ENCODE results near the gene STPG4. TPM values are rescaled to one million over a fixed set of nuclear protein-coding genes. Genes with fewer than 3 reads are reported as not detected.

Gene STPG4
- total and polyA plus RNA-seq, 4 experiments from 2014 or later, result 0.58 to 0.72 TPM; not detected in 2

GRCh38 chr2:47073217-47073616 lies 81.9 kb downstream of the STPG4 start:
- Histone ChIP-seq H3K27me3 (ENCODE audit: insufficient read depth, low read length) (no peaks in the 10 kb centered on the region), H3K4me3 (ENCODE audit: low read length in 2 of 2) (no peak overlapping the region), H3K4me1 (ENCODE audit: insufficient read depth, low read length) (peaks cover 36% of the 10 kb centered on the region), H3K27ac (ENCODE audit: low read depth, low read length) (no peak overlapping the region), H3K9me3 (ENCODE audit: control insufficient read depth in 1 of 2, low read length in 2 of 2) (no peaks in the 10 kb centered on the region), H3K36me3 (ENCODE audit: insufficient read depth, low read length) (peaks cover 4% of the 10 kb centered on the region)
- H3K27me3 Mint-ChIP-seq, result no peaks in the 10 kb centered on the region
- peak overlapping the region in 4 of 7 donors; percentile 41 to 82 (median 73) for H3K27ac Mint-ChIP-seq
- CTCF ChIA-PET (ENCODE audit: partially characterized antibody), result interaction anchor here (1.3 kb wide), 1 partner anchor 92 kb away, joined by 3 read pairs; no protein-coding TSS in a partner anchor
- intact Hi-C loops (cut with micrococcal nuclease), result no loop called here
- POLR2A ChIA-PET (ENCODE audit: partially characterized antibody), result no interaction called here
- H3K4me1 Mint-ChIP-seq, result peaks cover 15 to 38% (median 28%) of the 10 kb centered on the region in 4 donors
- peaks cover 0 to 3% (median 0%) of the 10 kb centered on the region in 8 donors for H3K9me3 Mint-ChIP-seq
- peaks cover 19 to 38% of the 10 kb centered on the region in 2 donors for H3K36me3 Mint-ChIP-seq
- DNase-seq, result no peak
- no peak overlapping the region for H3K4me3 Mint-ChIP-seq

GRCh38 chr2:47072728-47073191 lies 82.3 kb downstream of the STPG4 start:
- Mint-ChIP-seq H3K4me1 (peaks cover 17 to 43% (median 33%) of the 10 kb centered on the region in 4 donors), H3K36me3 (peaks cover 19 to 41% of the 10 kb centered on the region in 2 donors), H3K9me3 (peaks cover 0 to 1% (median 0%) of the 10 kb centered on the region in 8 donors), H3K27me3 (no peaks in the 10 kb centered on the region), H3K27ac (peak overlapping the region in 6 of 7 donors; percentile 9 to 82 (median 67)), H3K4me3 (no peak overlapping the region)
- no peak for DNase-seq
- no peaks in the 10 kb centered on the region for H3K27me3 ChIP-seq (ENCODE audit: insufficient read depth, low read length)
- POLR2A ChIA-PET (ENCODE audit: partially characterized antibody), result no interaction called here
- peaks cover 41% of the 10 kb centered on the region for H3K4me1 ChIP-seq (ENCODE audit: insufficient read depth, low read length)
- no peaks in the 10 kb centered on the region for H3K9me3 ChIP-seq (ENCODE audit: control insufficient read depth in 1 of 2, low read length in 2 of 2)
- H3K36me3 ChIP-seq (ENCODE audit: insufficient read depth, low read length), result peaks cover 4% of the 10 kb centered on the region
- no peak overlapping the region for H3K27ac ChIP-seq (ENCODE audit: low read depth, low read length)
- CTCF ChIA-PET (ENCODE audit: partially characterized antibody), result interaction anchor here (1.3 kb wide), 1 partner anchor 92 kb away, joined by 3 read pairs; no protein-coding TSS in a partner anchor
- intact Hi-C loops (cut with micrococcal nuclease), result no loop called here
- no peak overlapping the region for H3K4me3 ChIP-seq (ENCODE audit: low read length in 2 of 2)

- Mint-ChIP-seq H3K27ac (peak overlapping the region in 4 of 7 donors; percentile 82 to 95 (median 92)), H3K4me1 (peaks cover 20 to 49% (median 38%) of the 10 kb centered on the region in 4 donors), H3K27me3 (no peaks in the 10 kb centered on the region), H3K9me3 (peaks cover 0 to 1% (median 0%) of the 10 kb centered on the region in 8 donors), H3K4me3 (peak overlapping the region in 2 of 8 donors; percentile 72 to 78), H3K36me3 (peaks cover 19 to 47% of the 10 kb centered on the region in 2 donors)
- intact Hi-C loops (cut with micrococcal nuclease), result no loop called here
- Histone ChIP-seq H3K36me3 (ENCODE audit: insufficient read depth, low read length) (peaks cover 6% of the 10 kb centered on the region), H3K27me3 (ENCODE audit: insufficient read depth, low read length) (no peaks in the 10 kb centered on the region), H3K4me3 (ENCODE audit: low read length in 2 of 2) (no peak overlapping the region), H3K27ac (ENCODE audit: low read depth, low read length) (no peak overlapping the region), H3K9me3 (ENCODE audit: control insufficient read depth in 1 of 2, low read length in 2 of 2) (no peaks in the 10 kb centered on the region), H3K4me1 (ENCODE audit: insufficient read depth, low read length) (peaks cover 41% of the 10 kb centered on the region)
- ChIA-PET CTCF (ENCODE audit: partially characterized antibody) (interaction anchor here (1.3 kb wide), 1 partner anchor 93 kb away, joined by 3 read pairs; no protein-coding TSS in a partner anchor), POLR2A (ENCODE audit: partially characterized antibody) (no interaction called here)
- DNase-seq, result no peak
Measured at GRCh38 chr2:47072018-47072691, 83.0 kb downstream of the STPG4 start.

- no peaks in the 10 kb centered on the region for H3K9me3 ChIP-seq (ENCODE audit: control insufficient read depth in 1 of 2, low read length in 2 of 2)
- intact Hi-C loops (cut with micrococcal nuclease), result no loop called here
- H3K4me1 ChIP-seq (ENCODE audit: insufficient read depth, low read length), result peaks cover 41% of the 10 kb centered on the region
- peak overlapping the region in 7 of 8 donors; percentile 47 to 82 (median 67) for H3K4me3 Mint-ChIP-seq
- H3K4me1 Mint-ChIP-seq, result peaks cover 23 to 54% (median 42%) of the 10 kb centered on the region in 4 donors
- no peaks in the 10 kb centered on the region for H3K27me3 ChIP-seq (ENCODE audit: insufficient read depth, low read length)
- peaks cover 0 to 1% (median 0%) of the 10 kb centered on the region in 8 donors for H3K9me3 Mint-ChIP-seq
- ChIA-PET CTCF (ENCODE audit: partially characterized antibody) (no interaction called here), POLR2A (ENCODE audit: partially characterized antibody) (no interaction called here)
- H3K36me3 Mint-ChIP-seq, result peaks cover 11 to 50% of the 10 kb centered on the region in 2 donors
- peak; percentile 8 to 56 (median 45) for DNase-seq
- H3K27ac ChIP-seq (ENCODE audit: low read depth, low read length), result peak overlapping the region; percentile 45
- peak overlapping the region; percentile 82 to 95 (median 92) for H3K27ac Mint-ChIP-seq
- peaks cover 10% of the 10 kb centered on the region for H3K36me3 ChIP-seq (ENCODE audit: insufficient read depth, low read length)
- H3K27me3 Mint-ChIP-seq, result no peaks in the 10 kb centered on the region
- no peak overlapping the region for H3K4me3 ChIP-seq (ENCODE audit: low read length in 2 of 2)
Measured at GRCh38 chr2:47070920-47071824, 83.9 kb downstream of the STPG4 start.

- H3K4me3 Mint-ChIP-seq, result peak overlapping the region in 3 of 8 donors; percentile 34 to 48 (median 39)
- CTCF ChIA-PET (ENCODE audit: partially characterized antibody), result no interaction called here
- H3K9me3 Mint-ChIP-seq, result peaks cover 0 to 1% (median 0%) of the 10 kb centered on the region in 8 donors
- H3K27me3 ChIP-seq (ENCODE audit: insufficient read depth, low read length), result no peaks in the 10 kb centered on the region
- H3K4me1 ChIP-seq (ENCODE audit: insufficient read depth, low read length), result peaks cover 41% of the 10 kb centered on the region
- POLR2A ChIA-PET (ENCODE audit: partially characterized antibody), result interaction anchor here (1.1 kb wide), 1 partner anchor 10 kb away, joined by 3 read pairs; no protein-coding TSS in a partner anchor
- H3K36me3 Mint-ChIP-seq, result peaks cover 15 to 53% of the 10 kb centered on the region in 2 donors
- peaks cover 26 to 59% (median 46%) of the 10 kb centered on the region in 4 donors for H3K4me1 Mint-ChIP-seq
- peaks cover 10% of the 10 kb centered on the region for H3K36me3 ChIP-seq (ENCODE audit: insufficient read depth, low read length)
- peak overlapping the region; percentile 60 to 95 (median 92) for H3K27ac Mint-ChIP-seq
- H3K9me3 ChIP-seq (ENCODE audit: control insufficient read depth in 1 of 2, low read length in 2 of 2), result no peaks in the 10 kb centered on the region
- no peaks in the 10 kb centered on the region for H3K27me3 Mint-ChIP-seq
- H3K27ac ChIP-seq (ENCODE audit: low read depth, low read length), result peak overlapping the region; percentile 45
- no peak for DNase-seq
- intact Hi-C loops (cut with micrococcal nuclease), result no loop called here
- H3K4me3 ChIP-seq (ENCODE audit: low read length in 2 of 2), result no peak overlapping the region
Measured at GRCh38 chr2:47070155-47070919, 84.8 kb downstream of the STPG4 start.

- intact Hi-C loops (cut with micrococcal nuclease), result no loop called here
- Mint-ChIP-seq H3K27me3 (no peaks in the 10 kb centered on the region), H3K4me1 (peaks cover 26 to 60% (median 47%) of the 10 kb centered on the region in 4 donors), H3K27ac (peak overlapping the region in 3 of 7 donors; percentile 41 to 70 (median 48)), H3K9me3 (peaks cover 0 to 1% (median 0%) of the 10 kb centered on the region in 8 donors), H3K4me3 (no peak overlapping the region), H3K36me3 (peaks cover 16 to 54% of the 10 kb centered on the region in 2 donors)
- H3K27me3 ChIP-seq (ENCODE audit: insufficient read depth, low read length), result no peaks in the 10 kb centered on the region
- H3K9me3 ChIP-seq (ENCODE audit: control insufficient read depth in 1 of 2, low read length in 2 of 2), result no peaks in the 10 kb centered on the region
- H3K36me3 ChIP-seq (ENCODE audit: insufficient read depth, low read length), result peaks cover 10% of the 10 kb centered on the region
- ChIA-PET POLR2A (ENCODE audit: partially characterized antibody) (interaction anchor here (1.1 kb wide), 1 partner anchor 10 kb away, joined by 3 read pairs; no protein-coding TSS in a partner anchor), CTCF (ENCODE audit: partially characterized antibody) (no interaction called here)
- no peak overlapping the region for H3K4me3 ChIP-seq (ENCODE audit: low read length in 2 of 2)
- H3K4me1 ChIP-seq (ENCODE audit: insufficient read depth, low read length), result peaks cover 41% of the 10 kb centered on the region
- no peak for DNase-seq
- no peak overlapping the region for H3K27ac ChIP-seq (ENCODE audit: low read depth, low read length)
Measured at GRCh38 chr2:47069628-47070154, 85.4 kb downstream of the STPG4 start.
